GM12801 (cell line): ENCODE data around the gene HEATR3.

Experiments used
- CTCF ChIP-seq: IDR thresholded peaks from one replicate; pipeline ENCODE4 v1.5.1; 2011; ENCODE audit warnings: control low read depth; ENCODE audit not compliant: insufficient read length; ENCODE audit errors: extremely low read depth

The HEATR3 gene

GRCh38 chr16:50126183-50126582, 60.4 kb downstream of the HEATR3 start:
- TF ChIP-seq CTCF: no peak

- TF ChIP-seq CTCF: no peak
Observed at GRCh38 chr16:50133214-50133613, 67.4 kb downstream of the HEATR3 start.

GRCh38 chr16:50136399-50136798, 70.6 kb downstream of the HEATR3 start:
- TF ChIP-seq CTCF: no peak

GRCh38 chr16:50137268-50137667, 71.5 kb downstream of the HEATR3 start:
- TF ChIP-seq CTCF: no peak

GRCh38 chr16:50139580-50139979, 73.8 kb downstream of the HEATR3 start:
- TF ChIP-seq CTCF: no peak

GRCh38 chr16:50144211-50144610, 78.4 kb downstream of the HEATR3 start:
- TF ChIP-seq CTCF: no peak

GRCh38 chr16:50146479-50147435, 81.0 kb downstream of the HEATR3 start:
- TF ChIP-seq CTCF: no peak
